GM19397 (cell line): ENCODE data around the gene TRMT112.

Source experiments
- ATAC-seq: cut with Tn5 transposase; IDR thresholded peaks from one replicate; pipeline ENCODE4 v1.9.1; 2021; ENCODE audit warnings: mild to moderate bottlenecking, moderate library complexity; ENCODE audit not compliant: unreplicated experiment

TRMT112 gene

GRCh38 chr11:64317325-64317960 lies at the start of gene TRMT112:
TSS of gene TRMT112 (minus strand) at chr11:64317559. CDS start at chr11:64317526, 33 bp downstream.
- ATAC-seq = peak; percentile 63

GRCh38 chr11:64366751-64367150 lies 49.4 kb upstream of the TRMT112 start:
- no peak for ATAC-seq

- no peak for ATAC-seq
Observed at GRCh38 chr11:64364911-64365310, 47.6 kb upstream of the TRMT112 start.

- no peak for ATAC-seq
Observed at GRCh38 chr11:64364435-64364834, 47.1 kb upstream of the TRMT112 start.

GRCh38 chr11:64362339-64362738 lies 45.0 kb upstream of the TRMT112 start:
- ATAC-seq = no peak

GRCh38 chr11:64361659-64362058 lies 44.3 kb upstream of the TRMT112 start:
- ATAC-seq = no peak

GRCh38 chr11:64360448-64360921 lies 43.1 kb upstream of the TRMT112 start:
- ATAC-seq = no peak

- no peak for ATAC-seq
Observed at GRCh38 chr11:64359712-64360445, 42.5 kb upstream of the TRMT112 start.

GRCh38 chr11:64358907-64359711 lies 41.8 kb upstream of the TRMT112 start, which contains the start of gene RPS6KA4:
TSS of gene RPS6KA4 (plus strand) at chr11:64359162. CDS start at chr11:64359236, 74 bp downstream.
- peak; percentile 72 for ATAC-seq

- no peak for ATAC-seq
Observed at GRCh38 chr11:64358536-64358906, 41.2 kb upstream of the TRMT112 start.

- ATAC-seq = no peak
Observed at GRCh38 chr11:64357904-64358535, 40.7 kb upstream of the TRMT112 start.

- no peak for ATAC-seq
Observed at GRCh38 chr11:64357446-64357845, 40.1 kb upstream of the TRMT112 start.

- ATAC-seq = no peak
Observed at GRCh38 chr11:64356498-64357411, 39.4 kb upstream of the TRMT112 start.

GRCh38 chr11:64355078-64355940 lies 38.0 kb upstream of the TRMT112 start:
- no peak for ATAC-seq

GRCh38 chr11:64353715-64354506 lies 36.6 kb upstream of the TRMT112 start:
- ATAC-seq = no peak

GRCh38 chr11:64352995-64353714 lies 35.8 kb upstream of the TRMT112 start:
- no peak for ATAC-seq
